Activated CD8-positive, alpha-beta memory T cell treated with anti-CD3 and anti-CD28 coated beads, Interleukin-2, amount 50 U/mL, for 24 hours (primary cell): ENCODE measurements around the gene PTPN14.

ENCODE experiments used
- DNase-seq: peaks from one replicate; pipeline ENCODE4 v3.0.0-alpha.2; 2020; ENCODE audit errors: extremely low read depth

PTPN14 gene

GRCh38 chr1:214364786-214365295 is 186.6 kb downstream of the PTPN14 start:
- no peak for DNase-seq

GRCh38 chr1:214364386-214364785 is 187.0 kb downstream of the PTPN14 start:
- no peak for DNase-seq

- DNase-seq, result no peak
Measured at GRCh38 chr1:214363386-214363785, 188.0 kb downstream of the PTPN14 start.

- no peak for DNase-seq
Measured at GRCh38 chr1:214362188-214362882, 189.1 kb downstream of the PTPN14 start.

GRCh38 chr1:214361636-214362035 is 189.8 kb downstream of the PTPN14 start:
- DNase-seq, result no peak

GRCh38 chr1:214360525-214361164 is 190.8 kb downstream of the PTPN14 start:
- no peak for DNase-seq

- no peak for DNase-seq
Measured at GRCh38 chr1:214360116-214360515, 191.3 kb downstream of the PTPN14 start.

GRCh38 chr1:214354440-214355148 is 196.8 kb downstream of the PTPN14 start:
- no peak for DNase-seq

- DNase-seq, result no peak
Measured at GRCh38 chr1:214352838-214353237, 198.6 kb downstream of the PTPN14 start.

- no peak for DNase-seq
Measured at GRCh38 chr1:214351551-214352277, 199.7 kb downstream of the PTPN14 start.

GRCh38 chr1:214349781-214350180 is 201.6 kb downstream of the PTPN14 start:
- DNase-seq, result no peak

- no peak for DNase-seq
Measured at GRCh38 chr1:214349008-214349407, 202.4 kb downstream of the PTPN14 start.

GRCh38 chr1:214344897-214345296 is 206.5 kb downstream of the PTPN14 start:
- DNase-seq, result no peak

- DNase-seq, result no peak
Measured at GRCh38 chr1:214342525-214342924, 208.9 kb downstream of the PTPN14 start.

GRCh38 chr1:214341932-214342331 is 209.5 kb downstream of the PTPN14 start:
- DNase-seq, result no peak

- no peak for DNase-seq
Measured at GRCh38 chr1:214341459-214341858, 209.9 kb downstream of the PTPN14 start.

- no peak for DNase-seq
Measured at GRCh38 chr1:214338212-214338611, 213.2 kb downstream of the PTPN14 start.

GRCh38 chr1:214337511-214337910 is 213.9 kb downstream of the PTPN14 start:
- no peak for DNase-seq

GRCh38 chr1:214337015-214337414 is 214.4 kb downstream of the PTPN14 start:
- no peak for DNase-seq

- DNase-seq, result no peak
Measured at GRCh38 chr1:214335567-214335966, 215.8 kb downstream of the PTPN14 start.

- DNase-seq, result no peak
Measured at GRCh38 chr1:214332946-214333798, 218.2 kb downstream of the PTPN14 start.
